Measurements from ENCODE around the gene TRIP12.

DNA sequence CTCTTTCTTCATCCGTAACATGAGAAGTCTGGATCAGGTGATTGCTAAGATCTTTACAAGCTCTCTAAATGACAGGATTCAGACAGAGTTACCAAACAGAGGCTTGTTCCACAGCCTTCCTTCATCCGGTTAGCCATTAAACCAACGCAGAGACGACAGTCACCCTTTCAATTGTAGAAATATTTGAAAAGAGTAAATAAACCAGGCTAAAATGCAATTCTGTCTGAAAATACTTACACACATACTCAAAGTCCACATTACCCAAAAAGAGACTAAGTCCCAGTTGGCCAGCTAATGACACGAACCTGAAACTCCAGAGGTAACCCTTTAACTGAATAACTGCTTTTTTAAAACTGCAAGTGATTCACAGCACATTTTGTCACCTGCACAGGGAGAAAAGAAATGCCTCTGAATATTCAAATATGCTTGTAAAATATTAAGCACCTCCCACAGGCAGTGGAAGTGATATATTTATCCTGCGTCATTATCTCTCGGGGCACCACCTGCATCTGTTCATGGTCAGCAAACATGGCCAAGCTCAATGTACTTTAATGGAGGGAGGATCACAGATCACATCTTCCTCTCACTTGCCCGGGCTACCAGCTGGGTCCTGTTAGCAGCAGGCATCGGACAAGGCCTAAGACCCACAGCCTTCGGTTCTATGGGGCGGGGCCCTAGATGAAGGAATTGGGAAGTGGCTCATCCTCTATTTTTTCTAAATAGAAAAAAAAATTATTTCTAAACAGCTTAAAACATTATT lies 168.7 kb downstream of the TRIP12 start:
- TF ChIP-seq, protein P1, sequence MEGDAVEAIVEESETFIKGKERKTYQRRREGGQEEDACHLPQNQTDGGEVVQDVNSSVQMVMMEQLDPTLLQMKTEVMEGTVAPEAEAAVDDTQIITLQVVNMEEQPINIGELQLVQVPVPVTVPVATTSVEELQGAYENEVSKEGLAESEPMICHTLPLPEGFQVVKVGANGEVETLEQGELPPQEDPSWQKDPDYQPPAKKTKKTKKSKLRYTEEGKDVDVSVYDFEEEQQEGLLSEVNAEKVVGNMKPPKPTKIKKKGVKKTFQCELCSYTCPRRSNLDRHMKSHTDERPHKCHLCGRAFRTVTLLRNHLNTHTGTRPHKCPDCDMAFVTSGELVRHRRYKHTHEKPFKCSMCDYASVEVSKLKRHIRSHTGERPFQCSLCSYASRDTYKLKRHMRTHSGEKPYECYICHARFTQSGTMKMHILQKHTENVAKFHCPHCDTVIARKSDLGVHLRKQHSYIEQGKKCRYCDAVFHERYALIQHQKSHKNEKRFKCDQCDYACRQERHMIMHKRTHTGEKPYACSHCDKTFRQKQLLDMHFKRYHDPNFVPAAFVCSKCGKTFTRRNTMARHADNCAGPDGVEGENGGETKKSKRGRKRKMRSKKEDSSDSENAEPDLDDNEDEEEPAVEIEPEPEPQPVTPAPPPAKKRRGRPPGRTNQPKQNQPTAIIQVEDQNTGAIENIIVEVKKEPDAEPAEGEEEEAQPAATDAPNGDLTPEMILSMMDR (IDR thresholded peaks at IDR 0.05) = no peak
- TF ChIP-seq EZH2 (IDR thresholded peaks at IDR 0.05; ENCODE audit: borderline replicate concordance, insufficient read depth, low read depth, low read length, poor library complexity, severe bottlenecking) = no peak
